A549 treated with DMSO at 1 μM for 4 hours (cell line): ENCODE results near the gene TRAFD1. TPM values are rescaled to one million over a fixed set of nuclear protein-coding genes. Genes with fewer than 3 reads are reported as not detected.

Experiments used
- total RNA-seq: library from RNA; stranded (reverse); fragments of 200-300 nt; extraction: Qiagen RNA extraction; gene quantifications from 5 replicates; pipeline ENCODE4 v1.2.3, GENCODE V29; 2022; ENCODE audit warnings: low read depth

The TRAFD1 gene, protein sequence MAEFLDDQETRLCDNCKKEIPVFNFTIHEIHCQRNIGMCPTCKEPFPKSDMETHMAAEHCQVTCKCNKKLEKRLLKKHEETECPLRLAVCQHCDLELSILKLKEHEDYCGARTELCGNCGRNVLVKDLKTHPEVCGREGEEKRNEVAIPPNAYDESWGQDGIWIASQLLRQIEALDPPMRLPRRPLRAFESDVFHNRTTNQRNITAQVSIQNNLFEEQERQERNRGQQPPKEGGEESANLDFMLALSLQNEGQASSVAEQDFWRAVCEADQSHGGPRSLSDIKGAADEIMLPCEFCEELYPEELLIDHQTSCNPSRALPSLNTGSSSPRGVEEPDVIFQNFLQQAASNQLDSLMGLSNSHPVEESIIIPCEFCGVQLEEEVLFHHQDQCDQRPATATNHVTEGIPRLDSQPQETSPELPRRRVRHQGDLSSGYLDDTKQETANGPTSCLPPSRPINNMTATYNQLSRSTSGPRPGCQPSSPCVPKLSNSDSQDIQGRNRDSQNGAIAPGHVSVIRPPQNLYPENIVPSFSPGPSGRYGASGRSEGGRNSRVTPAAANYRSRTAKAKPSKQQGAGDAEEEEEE
- total RNA-seq, result 19.3 to 20.8 TPM (median 20.5 TPM) in 5 replicates

DNA sequence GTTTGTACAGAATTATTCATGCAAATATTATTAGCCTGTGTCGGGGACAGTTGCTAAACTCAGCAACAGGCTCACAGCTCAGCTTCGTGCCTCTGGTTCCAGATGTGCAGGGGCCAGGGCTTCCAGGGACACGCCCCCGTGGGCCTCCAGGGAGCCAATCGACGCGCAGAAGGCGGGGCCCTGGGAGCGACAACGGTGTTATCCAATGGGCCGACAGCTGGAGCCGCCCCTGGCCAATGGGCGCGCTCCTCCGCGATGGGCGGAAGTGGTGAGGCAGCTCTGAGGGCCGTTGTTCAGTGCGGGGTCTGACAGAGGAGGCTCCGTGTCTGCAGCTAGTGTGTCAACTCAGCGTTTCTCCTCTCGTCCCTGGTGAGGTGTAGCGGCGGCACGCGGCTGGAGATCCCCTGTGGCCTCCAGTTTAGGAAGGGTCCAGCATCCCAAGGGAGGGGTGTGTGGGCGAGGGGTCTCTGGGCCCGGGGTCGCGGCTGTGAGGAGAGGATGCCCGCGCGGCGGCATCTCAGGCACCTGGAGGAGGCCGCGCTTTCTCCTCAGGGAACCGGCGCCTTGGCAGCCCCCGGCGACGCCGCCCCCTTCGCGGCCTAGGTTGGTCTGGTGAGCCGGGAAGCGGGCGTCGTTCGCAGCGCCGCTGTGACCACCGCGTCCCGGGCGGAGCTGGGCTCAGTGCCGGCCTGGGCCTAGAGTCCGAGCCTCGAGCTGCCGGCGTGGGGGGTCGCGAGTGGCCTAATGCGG lies at the start of gene TRAFD1:
Gene TRAFD1 (plus strand): TSS at position 311 of the 750 bp plus-strand sequence. CDS start 4,963 bp downstream, outside the sequence.

DNA sequence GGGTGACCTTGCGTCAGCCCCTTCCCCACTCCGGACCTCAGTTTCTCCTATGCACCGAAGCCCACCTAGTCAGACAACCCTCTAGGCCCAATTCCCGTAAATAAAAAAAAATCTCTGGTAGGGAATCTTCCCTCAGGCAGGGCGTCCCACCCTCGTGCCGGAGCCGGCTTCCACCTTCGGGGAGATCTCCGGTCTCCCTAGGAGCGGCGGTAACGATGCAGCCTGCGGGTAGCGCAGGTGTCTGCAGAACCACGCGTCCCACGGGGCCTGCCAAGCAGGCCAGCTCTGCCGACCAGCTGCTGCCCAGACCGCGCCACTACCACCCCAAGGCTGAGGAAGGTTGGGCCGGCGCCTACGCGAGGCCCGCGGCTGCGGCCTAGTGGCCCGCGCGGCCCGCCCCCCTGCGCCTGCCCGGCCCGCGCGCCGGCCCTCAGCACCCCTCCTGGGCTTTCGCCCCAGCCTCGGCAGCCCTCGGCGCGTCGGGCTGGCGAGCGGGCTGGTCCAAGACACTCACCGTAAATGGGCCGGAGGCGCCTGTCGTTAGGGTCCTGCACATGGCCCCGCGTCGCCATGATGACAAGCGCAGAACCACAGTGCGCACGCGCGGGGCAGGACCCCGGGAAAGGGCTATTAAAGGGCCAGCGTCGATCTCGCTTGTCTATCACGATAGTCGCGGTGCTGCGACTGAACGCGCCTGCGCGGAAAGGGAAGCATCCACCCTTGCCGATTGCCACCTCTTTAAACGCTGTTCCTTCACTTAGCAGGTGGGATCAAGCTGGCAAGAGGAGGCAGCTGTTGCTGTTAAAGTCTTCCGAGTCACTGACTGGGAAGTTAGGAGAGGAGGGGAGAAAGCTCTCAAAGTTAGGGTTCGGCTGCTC lies 16.9 kb upstream of the TRAFD1 start, which contains the start of gene NAA25:
Gene NAA25 (minus strand): TSS at position 582 of the 878 bp plus-strand sequence. CDS start 10 bp downstream, at position 572.

Other genes with a start within 250 kb of the TRAFD1 start
- gene TMEM116, start 112.4 kb upstream of the TRAFD1 start, total RNA-seq, result 5.0 to 8.9 TPM (median 6.4 TPM) in 5 replicates
- gene ERP29, start 112.1 kb upstream of the TRAFD1 start, total RNA-seq, result 120 to 132 TPM (median 126 TPM) in 5 replicates
- gene NAA25, start 16.8 kb upstream of the TRAFD1 start, total RNA-seq, result 21.1 to 32.7 TPM (median 27.7 TPM) in 5 replicates